ENCODE measurements around the gene SLC35E4. TPM values are rescaled to one million over a fixed set of nuclear protein-coding genes. Genes with fewer than 3 reads are reported as not detected.
"Not testable (repeated sequence)": the region's sequence is repeated elsewhere in the genome, so short reads cannot be mapped to it uniquely, and the experiment has no call there.

SLC35E4 gene
- 4.0 and 5.4 TPM in 2 replicates for polyA plus RNA-seq (2014; cell fraction: cytosol; rRNA removed)
- 0.73 and 2.0 TPM in 2 replicates for polyA plus RNA-seq (2014; cell fraction: nucleus; rRNA removed)

DNA sequence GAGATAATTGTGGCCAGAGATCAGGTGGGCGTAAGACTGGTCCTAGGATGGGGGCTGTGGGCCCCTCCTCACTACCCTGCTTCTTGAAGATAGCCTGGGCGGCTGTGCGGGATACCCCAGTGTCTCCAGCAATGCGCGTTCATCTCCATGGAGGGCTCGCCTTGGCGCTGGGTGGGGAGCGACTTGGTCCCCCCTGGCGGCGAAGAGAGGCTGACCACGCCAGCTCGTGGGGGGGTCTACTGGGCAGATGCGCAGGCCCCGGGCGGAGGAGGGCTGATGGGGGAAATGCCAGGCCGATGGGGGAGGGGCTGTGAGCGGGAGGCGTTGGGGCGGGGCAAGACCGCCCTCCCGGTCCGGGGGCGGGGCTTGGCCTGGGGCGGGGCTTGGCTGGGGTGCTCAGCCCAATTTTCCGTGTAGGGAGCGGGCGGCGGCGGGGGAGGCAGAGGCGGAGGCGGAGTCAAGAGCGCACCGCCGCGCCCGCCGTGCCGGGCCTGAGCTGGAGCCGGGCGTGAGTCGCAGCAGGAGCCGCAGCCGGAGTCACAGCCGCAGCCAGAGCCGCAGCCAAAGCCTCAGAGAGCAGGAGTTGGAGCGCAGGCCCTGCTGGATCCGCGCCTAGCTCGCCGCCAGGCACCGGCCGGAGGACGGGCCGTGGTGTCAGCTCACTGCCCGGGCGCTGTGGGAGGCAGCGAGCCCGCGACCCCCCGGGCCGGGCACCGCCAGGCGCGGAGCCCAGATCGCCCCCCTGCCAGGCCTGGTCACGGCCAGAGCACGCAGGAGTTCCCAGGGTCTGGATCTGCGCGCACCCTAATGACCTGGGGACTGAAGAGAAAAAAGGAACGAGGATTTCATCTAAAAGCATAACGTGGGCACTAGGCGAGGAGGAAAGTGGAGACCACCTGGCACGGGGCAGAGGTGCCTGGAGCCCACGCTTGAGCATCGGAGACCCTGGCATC is at the start of gene SLC35E4:
Gene SLC35E4 (plus strand): TSS at position 509 of the 953 bp plus-strand sequence. CDS start 670 bp downstream, outside the sequence.
- peak; percentile 91 for DNase-seq (ENCODE audit: low spot score)

DNA sequence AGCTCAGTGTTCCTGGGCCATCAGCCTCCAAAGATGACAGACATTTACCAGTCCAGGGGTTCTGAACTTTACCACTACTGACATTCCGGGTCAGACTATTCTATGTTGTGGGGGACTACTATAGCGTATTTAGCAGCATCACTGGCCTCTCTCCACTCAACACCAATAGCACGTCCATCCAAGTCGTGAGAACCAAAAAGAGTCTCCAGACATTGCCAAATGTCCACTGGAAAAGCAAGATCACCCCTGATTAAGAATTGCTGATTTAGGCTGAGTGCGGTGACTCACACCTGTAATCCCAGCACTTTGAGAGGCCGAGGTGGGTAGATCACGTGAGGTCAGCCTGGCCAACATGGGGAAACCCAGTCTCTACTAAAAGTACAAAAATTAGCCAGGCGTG is 49.2 kb upstream of the SLC35E4 start:
- no peak for DNase-seq (ENCODE audit: low spot score)

GRCh38 chr22:30591191-30591587 is 44.4 kb upstream of the SLC35E4 start:
- DNase-seq (ENCODE audit: low spot score): no peak

DNA sequence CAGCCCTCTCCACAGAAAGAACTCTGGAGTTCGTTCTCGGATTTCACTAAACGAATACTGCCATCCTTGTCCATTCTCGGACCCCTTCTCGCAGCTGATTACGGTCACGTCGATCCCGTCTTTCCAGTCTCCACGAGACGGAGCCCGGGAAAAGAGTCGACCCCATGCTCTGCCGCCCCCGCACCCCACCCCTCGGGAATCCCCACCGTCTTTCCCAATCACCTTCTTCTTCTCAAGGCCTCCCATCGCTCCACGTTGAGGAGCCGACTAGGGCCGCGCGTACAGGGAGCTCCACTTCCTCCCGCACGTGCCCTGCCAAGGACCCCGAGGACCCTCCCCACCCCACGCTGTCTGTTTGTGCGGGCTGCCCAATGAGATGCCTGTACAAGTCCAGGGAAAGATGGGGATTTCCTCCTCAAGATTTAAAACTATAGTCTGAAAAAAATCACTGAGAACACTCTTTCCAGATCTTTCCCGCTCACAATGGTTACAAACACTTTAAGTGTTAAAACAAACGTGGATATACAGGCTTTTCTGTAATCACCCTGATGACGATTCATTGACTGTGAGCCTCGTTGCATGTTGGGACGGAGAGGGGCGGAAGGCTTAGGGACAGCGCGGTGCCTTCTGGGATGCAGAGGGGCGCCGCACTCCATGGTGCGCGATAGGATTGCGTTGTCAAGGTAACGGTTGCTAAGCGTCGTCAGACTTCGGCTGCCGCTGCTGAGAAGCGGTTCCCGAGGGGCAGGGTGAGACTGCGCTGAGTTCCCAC is 43.8 kb upstream of the SLC35E4 start, which contains the start of gene PES1:
Gene PES1 (minus strand): TSS at position 323 of the 772 bp plus-strand sequence. CDS start 77 bp downstream, at position 246.
- peak; percentile 99 for DNase-seq (ENCODE audit: low spot score)

DNA sequence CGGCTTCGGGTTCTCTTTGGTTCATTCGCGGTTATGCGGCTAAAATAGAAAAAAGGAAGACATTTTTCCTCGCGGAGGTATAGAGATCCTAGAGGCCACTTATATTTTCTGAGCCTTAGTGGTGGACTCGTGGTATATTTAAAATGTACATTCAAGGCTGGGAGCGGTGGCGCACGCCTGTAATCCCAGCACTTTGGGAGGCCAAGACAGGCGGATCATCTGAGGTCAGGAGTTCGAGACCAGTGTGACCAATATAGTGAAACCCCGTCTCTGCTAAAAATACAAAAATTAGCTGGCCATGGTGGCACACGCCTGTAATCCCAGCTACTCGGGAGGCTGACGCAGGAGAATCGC is 43.2 kb upstream of the SLC35E4 start:
- DNase-seq (ENCODE audit: low spot score): not testable (repeated sequence)

GRCh38 chr22:30596199-30596598 is 39.4 kb upstream of the SLC35E4 start:
- no peak for DNase-seq (ENCODE audit: low spot score)

GRCh38 chr22:30596886-30597285 is 38.7 kb upstream of the SLC35E4 start:
- DNase-seq (ENCODE audit: low spot score): no peak

DNA sequence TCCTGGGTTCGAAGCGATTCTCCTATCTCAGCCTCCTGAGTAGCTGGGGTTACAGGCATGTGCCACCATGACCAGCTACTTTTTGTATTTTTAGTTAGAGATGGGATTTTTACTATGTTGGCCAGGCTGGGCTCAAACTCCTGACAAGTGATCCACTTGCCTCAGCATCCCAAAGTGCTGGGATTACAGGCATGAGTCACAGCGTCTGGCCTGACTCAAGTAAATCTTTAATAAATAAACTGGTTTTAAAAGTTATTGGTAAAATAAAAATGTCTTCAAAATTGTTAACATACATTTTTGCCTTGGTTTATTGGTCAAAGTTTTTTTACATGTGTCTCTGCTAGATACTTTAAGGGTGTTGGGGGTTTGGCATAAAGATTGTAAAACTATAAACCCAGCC is 36.6 kb upstream of the SLC35E4 start:
- DNase-seq (ENCODE audit: low spot score): no peak

GRCh38 chr22:30600921-30601320 is 34.7 kb upstream of the SLC35E4 start:
- DNase-seq (ENCODE audit: low spot score): no peak

DNA sequence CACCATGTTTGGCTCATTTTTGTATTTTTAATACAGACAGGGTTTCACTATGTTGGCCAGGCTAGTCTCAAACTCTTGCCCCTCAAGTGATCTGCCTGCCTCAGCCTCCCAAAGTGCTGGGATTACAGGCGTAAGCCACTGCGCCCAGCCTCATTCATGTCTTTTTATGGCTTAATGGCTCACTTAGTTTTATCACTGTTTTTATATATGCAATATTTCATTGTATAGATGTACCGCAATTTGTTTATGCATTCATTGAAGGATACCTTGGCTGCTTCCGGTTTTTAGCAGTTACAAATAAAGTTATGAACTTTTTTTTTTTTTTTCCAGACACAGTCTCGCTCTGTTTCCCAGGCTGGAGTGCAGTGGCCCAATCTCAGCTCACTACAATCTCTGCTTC is 34.1 kb upstream of the SLC35E4 start:
- no peak for DNase-seq (ENCODE audit: low spot score)

GRCh38 chr22:30602049-30602448 is 33.5 kb upstream of the SLC35E4 start:
- peak; percentile 30 for DNase-seq (ENCODE audit: low spot score)

- no peak for DNase-seq (ENCODE audit: low spot score)
Observed at GRCh38 chr22:30603801-30604200, 31.8 kb upstream of the SLC35E4 start.

- DNase-seq (ENCODE audit: low spot score): no peak
Observed at GRCh38 chr22:30604723-30605122, 30.9 kb upstream of the SLC35E4 start.

- peak; percentile 53 for DNase-seq (ENCODE audit: low spot score)
Observed at GRCh38 chr22:30605449-30606110, 30.0 kb upstream of the SLC35E4 start.

DNA sequence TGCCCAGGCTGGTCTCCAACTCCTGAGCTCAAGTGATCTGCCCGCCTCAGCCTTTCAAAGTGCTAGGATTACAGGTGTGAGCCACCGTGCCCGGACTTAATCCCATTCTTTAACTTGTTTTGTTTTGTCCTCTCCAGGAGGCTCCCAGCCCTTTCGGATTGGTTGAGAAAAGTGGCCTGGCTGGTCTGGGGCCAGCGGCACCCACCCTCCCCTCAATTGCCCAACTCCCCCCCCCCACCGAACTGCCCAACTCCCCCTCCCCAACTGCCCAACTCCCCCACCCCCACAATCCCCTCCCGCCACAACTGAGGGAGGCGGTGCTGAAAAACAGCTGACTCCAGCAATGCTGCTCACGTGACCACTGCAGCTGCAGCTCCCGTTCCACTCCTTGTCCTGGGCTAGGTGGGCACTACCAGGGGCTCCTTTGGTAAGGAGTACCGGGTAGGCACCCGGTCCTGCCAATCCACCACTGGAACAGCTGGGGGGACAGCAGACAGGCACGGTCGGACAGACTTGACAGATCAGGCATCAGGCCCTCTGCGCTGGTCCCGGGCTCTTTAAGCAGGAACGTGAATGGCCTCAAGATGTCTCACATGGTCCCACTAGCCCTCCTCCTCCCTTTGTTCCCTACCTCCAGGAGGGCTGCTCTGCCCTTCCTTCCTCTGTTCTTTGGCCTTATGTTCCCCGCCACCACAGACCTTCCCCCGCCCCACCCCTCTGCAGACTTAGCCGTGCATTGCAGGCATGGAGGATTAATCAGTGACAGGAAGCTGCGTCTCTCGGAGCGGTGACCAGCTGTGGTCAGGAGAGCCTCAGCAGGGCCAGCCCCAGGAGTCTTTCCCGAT is 28.9 kb upstream of the SLC35E4 start, which contains the start of gene TCN2:
Gene TCN2 (plus strand): TSS at position 720 of the 845 bp plus-strand sequence. CDS start 158 bp downstream, outside the sequence.
- peak; percentile 70 for DNase-seq (ENCODE audit: low spot score)

- no peak for DNase-seq (ENCODE audit: low spot score)
Observed at GRCh38 chr22:30607300-30607930, 28.2 kb upstream of the SLC35E4 start.

GRCh38 chr22:30607939-30608338 is 27.6 kb upstream of the SLC35E4 start:
- DNase-seq (ENCODE audit: low spot score): no peak

GRCh38 chr22:30609260-30610185 is 26.1 kb upstream of the SLC35E4 start:
- DNase-seq (ENCODE audit: low spot score): no peak

GRCh38 chr22:30610299-30610698 is 25.3 kb upstream of the SLC35E4 start:
- DNase-seq (ENCODE audit: low spot score): no peak
